Neural progenitor cell (in vitro differentiated cells): Measurements from ENCODE around the gene FAM20C. TPM values are rescaled to one million over a fixed set of nuclear protein-coding genes. Genes with fewer than 3 reads are reported as not detected.

Experiments used
- DNase-seq: peaks from one replicate; pipeline ENCODE4 v3.0.0-alpha.2; 2016; ENCODE audit warnings: low spot score
- H2AFZ ChIP-seq: fragments of 200-600 bp; sonication (generic); replicated peaks from 2 replicates; pipeline ENCODE4 v1.6.1; 2016; ENCODE audit warnings: antibody characterized with exemption
- H3F3A ChIP-seq: fragments of 200-600 bp; sonication (generic); 2 replicates; pipeline ENCODE4 v1.6.1; 2016; ENCODE audit warnings: antibody characterized with exemption, low read depth
- H3K27ac ChIP-seq: fragments of 200-600 bp; sonication (generic); 2 replicates; pipeline ENCODE4 v1.5.1; 2016; ENCODE audit warnings: mild to moderate bottlenecking
- H3K27me3 ChIP-seq: fragments of 200-600 bp; sonication (generic); 2 replicates; pipeline ENCODE4 v1.6.1; 2016; ENCODE audit warnings: mild to moderate bottlenecking, moderate library complexity
- H3K36me3 ChIP-seq: fragments of 200-600 bp; sonication (generic); 2 replicates; pipeline ENCODE4 v1.5.1; 2016
- H3K4me1 ChIP-seq: fragments of 200-600 bp; sonication (generic); 2 replicates; pipeline ENCODE4 v1.6.1; 2016; ENCODE audit warnings: mixed run types
- H3K4me2 ChIP-seq: fragments of 200-600 bp; sonication (generic); 2 replicates; pipeline ENCODE4 v1.6.1; 2016
- H3K4me3 ChIP-seq: fragments of 200-600 bp; sonication (generic); 2 replicates; pipeline ENCODE4 v1.5.1; 2016
- H3K79me2 ChIP-seq: fragments of 200-600 bp; sonication (generic); 2 replicates; pipeline ENCODE4 v1.6.1; 2016; ENCODE audit warnings: low read depth
- H3K9ac ChIP-seq: fragments of 200-600 bp; sonication (generic); 2 replicates; pipeline ENCODE4 v1.6.1; 2016
- H3K9me3 ChIP-seq: fragments of 200-600 bp; sonication (generic); 2 replicates; pipeline ENCODE4 v1.5.1; 2016; ENCODE audit warnings: low read depth
- H4K20me1 ChIP-seq: fragments of 200-600 bp; sonication (generic); 2 replicates; pipeline ENCODE4 v1.6.1; 2016; ENCODE audit warnings: low read depth
- H3K27ac Mint-ChIP-seq: 3 replicates; pipeline ENCODE4 v1.8.0; 2021; ENCODE audit warnings: mixed read lengths
- H3K27me3 Mint-ChIP-seq: 2 replicates; pipeline ENCODE4 v1.8.0; 2022; ENCODE audit warnings: low read depth, mild to moderate bottlenecking, inconsistent platforms, moderate library complexity, mixed read lengths; ENCODE audit not compliant: insufficient read depth
- H3K36me3 Mint-ChIP-seq: 3 replicates; pipeline ENCODE4 v1.8.0; 2021; ENCODE audit warnings: mixed read lengths
- H3K4me1 Mint-ChIP-seq: 3 replicates; pipeline ENCODE4 v1.8.0; 2021; ENCODE audit warnings: mixed read lengths
- H3K4me3 Mint-ChIP-seq: 3 replicates; pipeline ENCODE4 v1.8.0; 2021; ENCODE audit warnings: mild to moderate bottlenecking, moderate library complexity, mixed read lengths
- H3K9me3 Mint-ChIP-seq: 3 replicates; pipeline ENCODE4 v1.8.0; 2020; ENCODE audit warnings: mixed read lengths
- CTCF ChIP-seq: fragments of 200-600 bp; sonication (generic); IDR thresholded peaks from 2 replicates; pipeline ENCODE4 v1.5.1; 2017; ENCODE audit warnings: antibody characterized with exemption, mild to moderate bottlenecking
- EZH2 ChIP-seq: fragments of 200-600 bp; sonication (generic); IDR thresholded peaks from 2 replicates; pipeline ENCODE4 v1.6.1; 2017; ENCODE audit warnings: antibody characterized with exemption, mild to moderate bottlenecking, moderate library complexity
- EZH2phosphoT487 ChIP-seq: fragments of 200-600 bp; sonication (generic); IDR thresholded peaks from 2 replicates; pipeline ENCODE4 v1.6.1; 2017; ENCODE audit warnings: antibody characterized with exemption
- total RNA-seq: library from RNA; depleted of rRNA; stranded (reverse); fragments of >200 nt; gene quantifications from 2 replicates; pipeline ENCODE4 v1.2.3, GENCODE V29; 2015; ENCODE audit warnings: low replicate concordance

The FAM20C gene
- total RNA-seq, 1 donor from 2014 or later: 3.8 TPM

GRCh38 chr7:157771-158625 is 34.4 kb upstream of the FAM20C start:
- no peaks in the 10 kb centered on the region for H3K27me3 ChIP-seq
- no peak overlapping the region for H3K4me2 ChIP-seq
- no peaks in the 10 kb centered on the region for H3K9me3 ChIP-seq
- Mint-ChIP-seq H3K4me1 (peaks cover 26% of the 10 kb centered on the region), H3K9me3 (no peaks in the 10 kb centered on the region), H3K27me3 (peaks cover 8% of the 10 kb centered on the region), H3K4me3 (no peak overlapping the region), H3K27ac (no peak overlapping the region), H3K36me3 (no peaks in the 10 kb centered on the region)
- no peaks in the 10 kb centered on the region for H3K36me3 ChIP-seq
- no peak overlapping the region for H2AFZ ChIP-seq
- no peak overlapping the region for H3K4me3 ChIP-seq
- no peak overlapping the region for H3K27ac ChIP-seq
- no peaks in the 10 kb centered on the region for H3K79me2 ChIP-seq
- no peaks in the 10 kb centered on the region for H4K20me1 ChIP-seq
- TF ChIP-seq EZH2phosphoT487: no peak
- no peak for TF ChIP-seq CTCF
- TF ChIP-seq EZH2: no peak
- H3K9ac ChIP-seq: no peak overlapping the region
- peaks cover 15% of the 10 kb centered on the region for H3K4me1 ChIP-seq
- no peak for DNase-seq
- H3F3A ChIP-seq: no peaks in the 10 kb centered on the region

DNA sequence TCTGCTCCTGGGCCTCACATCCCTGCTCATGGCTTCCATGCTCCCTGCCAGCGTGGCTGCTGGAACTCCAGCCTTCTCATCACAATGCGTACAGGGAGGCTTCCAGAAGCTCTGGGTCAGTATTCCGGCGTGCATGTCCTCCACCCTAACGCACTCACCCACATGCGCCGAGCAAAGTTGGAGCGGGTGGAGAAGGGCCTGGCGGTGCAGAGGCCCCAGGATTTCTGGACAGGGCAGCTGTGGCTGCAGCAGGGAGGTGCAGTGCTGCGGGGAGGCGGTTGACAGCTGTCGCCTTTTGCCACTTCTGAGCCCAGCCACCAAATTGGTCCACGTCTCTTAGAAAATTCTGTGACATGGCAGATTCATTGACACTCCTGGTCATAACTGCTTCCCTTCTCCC is 33.6 kb upstream of the FAM20C start:
- no peak overlapping the region for H3K4me2 ChIP-seq
- no peaks in the 10 kb centered on the region for H3F3A ChIP-seq
- no peaks in the 10 kb centered on the region for H4K20me1 ChIP-seq
- no peak for TF ChIP-seq EZH2phosphoT487
- no peaks in the 10 kb centered on the region for H3K27me3 ChIP-seq
- Mint-ChIP-seq H3K4me1 (peaks cover 24% of the 10 kb centered on the region), H3K36me3 (no peaks in the 10 kb centered on the region), H3K9me3 (no peaks in the 10 kb centered on the region), H3K4me3 (no peak overlapping the region), H3K27me3 (peaks cover 10% of the 10 kb centered on the region), H3K27ac (no peak overlapping the region)
- no peaks in the 10 kb centered on the region for H3K36me3 ChIP-seq
- peaks cover 15% of the 10 kb centered on the region for H3K4me1 ChIP-seq
- no peak overlapping the region for H3K9ac ChIP-seq
- DNase-seq: no peak
- no peak overlapping the region for H3K27ac ChIP-seq
- no peaks in the 10 kb centered on the region for H3K9me3 ChIP-seq
- no peak overlapping the region for H2AFZ ChIP-seq
- H3K79me2 ChIP-seq: no peaks in the 10 kb centered on the region
- H3K4me3 ChIP-seq: no peak overlapping the region

GRCh38 chr7:159370-160270 is 32.8 kb upstream of the FAM20C start:
- Mint-ChIP-seq H3K9me3 (no peaks in the 10 kb centered on the region), H3K4me3 (no peak overlapping the region), H3K36me3 (no peaks in the 10 kb centered on the region), H3K4me1 (peaks cover 25% of the 10 kb centered on the region), H3K27me3 (peaks cover 10% of the 10 kb centered on the region), H3K27ac (no peak overlapping the region)
- Histone ChIP-seq H3K36me3 (no peaks in the 10 kb centered on the region), H3K4me2 (no peak overlapping the region), H2AFZ (no peak overlapping the region), H4K20me1 (no peaks in the 10 kb centered on the region), H3K9ac (no peak overlapping the region), H3K27ac (no peak overlapping the region), H3F3A (no peaks in the 10 kb centered on the region), H3K79me2 (no peaks in the 10 kb centered on the region), H3K27me3 (no peaks in the 10 kb centered on the region), H3K9me3 (no peaks in the 10 kb centered on the region), H3K4me3 (no peak overlapping the region), H3K4me1 (peaks cover 15% of the 10 kb centered on the region)
- TF ChIP-seq EZH2phosphoT487 (no peak), EZH2 (no peak), CTCF (no peak)
- DNase-seq: no peak
